Measurements from ENCODE around the gene CCR7. TPM values are rescaled to one million over a fixed set of nuclear protein-coding genes. Genes with fewer than 3 reads are reported as not detected.

Gene CCR7
- total and polyA plus RNA-seq, 9 donors, result 0.18 to 2.5 (median 0.37) TPM; not detected in 2

GRCh38 chr17:40551091-40551878 is 14.0 kb downstream of the CCR7 start:
- H3K27me3 ChIP-seq, result no peaks in the 10 kb centered on the region
- H3K36me3 ChIP-seq, result no peaks in the 10 kb centered on the region
- TF ChIP-seq POLR2A (IDR thresholded peaks at IDR 0.05) (peak; percentile 28), CTCF (IDR thresholded peaks at IDR 0.05) (no peak), EP300 (IDR thresholded peaks at IDR 0.05) (peak; percentile 85)
- intact Hi-C loops (cut with DNase I), result loop anchor here in 2 of 4 donors (5.0 to 10.0 kb wide), 3 partner anchors 109 to 246 kb away; partner anchors contain the start of genes IGFBP4 (in 1 of the 2) and RARA (in 1 of the 2)
- H3K27ac ChIP-seq, result peak overlapping the region; percentile 73 to 82
- H3K9me3 ChIP-seq, result no peaks in the 10 kb centered on the region
- DNase-seq, result peak; percentile 88 to 95 (median 91)
- no peak overlapping the region for H3K4me3 ChIP-seq
- H3K4me1 ChIP-seq (ENCODE audit: insufficient read depth), result peaks cover 53% of the 10 kb centered on the region
- 13 to 21% (median 15%) methylated on average over 6 of the region's 6 CpGs for whole genome bisulfite sequencing, 3 donors

- Histone ChIP-seq H3K4me3 (no peak overlapping the region), H3K27ac (peak overlapping the region; percentile 73 to 82), H3K27me3 (no peaks in the 10 kb centered on the region), H3K36me3 (no peaks in the 10 kb centered on the region), H3K4me1 (ENCODE audit: insufficient read depth) (peaks cover 53% of the 10 kb centered on the region), H3K9me3 (no peaks in the 10 kb centered on the region)
- TF ChIP-seq CTCF (IDR thresholded peaks at IDR 0.05), result no peak
- peak; percentile 36 for TF ChIP-seq EP300 (IDR thresholded peaks at IDR 0.05)
- peak; percentile 35 for TF ChIP-seq POLR2A (IDR thresholded peaks at IDR 0.05)
- intact Hi-C loops (cut with DNase I), result loop anchor here in 2 of 4 donors (5.0 to 10.0 kb wide), 3 partner anchors 108 to 246 kb away; partner anchors contain the start of genes IGFBP4 (in 1 of the 2) and RARA (in 1 of the 2)
- peak in 4 of 5 donors; percentile 59 to 81 (median 69) for DNase-seq
- WGBS, 3 donors, result 17 to 23% (median 18%) methylated on average over 8 of the region's 8 CpGs
Observed at GRCh38 chr17:40550608-40551007, 14.7 kb downstream of the CCR7 start.

- no peaks in the 10 kb centered on the region for H3K36me3 ChIP-seq
- H3K4me1 ChIP-seq (ENCODE audit: insufficient read depth), result peaks cover 46% of the 10 kb centered on the region
- intact Hi-C loops (cut with DNase I), result loop anchor here in 1 of 4 donors (5.0 kb wide), 1 partner anchor 1513 kb away; no protein-coding TSS in a partner anchor
- H3K27me3 ChIP-seq, result no peaks in the 10 kb centered on the region
- H3K9me3 ChIP-seq, result no peaks in the 10 kb centered on the region
- no peak for TF ChIP-seq EP300 (IDR thresholded peaks at IDR 0.05)
- TF ChIP-seq CTCF (IDR thresholded peaks at IDR 0.05), result no peak
- TF ChIP-seq POLR2A (IDR thresholded peaks at IDR 0.05), result no peak
- 45 to 54% (median 50%) methylated on average over 9 of the region's 9 CpGs for WGBS, 3 donors
- no peak overlapping the region for H3K4me3 ChIP-seq
- peak in 3 of 5 donors; percentile 49 to 72 (median 57) for DNase-seq
- H3K27ac ChIP-seq, result peak overlapping the region; percentile 3 to 71
Observed at GRCh38 chr17:40548982-40549685, 16.1 kb downstream of the CCR7 start.

- WGBS, 3 donors, result 91 to 96% (median 92%) methylated on average over 9 of the region's 9 CpGs
- Histone ChIP-seq H3K4me3 (no peak overlapping the region), H3K27me3 (no peaks in the 10 kb centered on the region), H3K4me1 (ENCODE audit: insufficient read depth) (peaks cover 45% of the 10 kb centered on the region), H3K9me3 (no peaks in the 10 kb centered on the region), H3K27ac (peak overlapping the region; percentile 3 to 71), H3K36me3 (no peaks in the 10 kb centered on the region)
- intact Hi-C loops (cut with DNase I), result loop anchor here in 1 of 4 donors (5.0 kb wide), 1 partner anchor 1514 kb away; no protein-coding TSS in a partner anchor
- peak in 2 of 5 donors; percentile 18 to 19 for DNase-seq
- TF ChIP-seq EP300 (IDR thresholded peaks at IDR 0.05) (no peak), CTCF (IDR thresholded peaks at IDR 0.05) (no peak), POLR2A (IDR thresholded peaks at IDR 0.05) (no peak)
Observed at GRCh38 chr17:40548491-40548981, 16.7 kb downstream of the CCR7 start.

Data from ovary (tissue), 9 donors.